BE2C (cell line): ENCODE results near the gene EP400.

Experiments used
- DNase-seq: peaks from one replicate; pipeline ENCODE4 v3.0.0-alpha.2; 2020
- H3K27me3 ChIP-seq: fragments of 250-450 bp; sonication (Bioruptor Pico); 2 replicates; pipeline ENCODE4 v1.5.1; 2020; ENCODE audit warnings: mild to moderate bottlenecking
- H3K36me3 ChIP-seq: fragments of 250-450 bp; sonication (Bioruptor Pico); 2 replicates; pipeline ENCODE4 v1.5.1; 2020; ENCODE audit warnings: mild to moderate bottlenecking
- H3K4me1 ChIP-seq: fragments of 250-450 bp; sonication (Bioruptor Pico); 2 replicates; pipeline ENCODE4 v1.5.1; 2020
- H3K4me3 ChIP-seq: 2 replicates; pipeline ENCODE4 v1.5.1; 2011; ENCODE audit warnings: low read depth, low read length
- H3K9me3 ChIP-seq: fragments of 250-450 bp; sonication (Bioruptor Pico); 2 replicates; pipeline ENCODE4 v1.5.1; 2020
- TF ChIP-seq, protein P1 (sequence below): IDR thresholded peaks from 2 replicates; pipeline ENCODE4 v1.5.1; 2012; ENCODE audit warnings: mild to moderate bottlenecking, low read depth, low read length

EP400 gene

DNA sequence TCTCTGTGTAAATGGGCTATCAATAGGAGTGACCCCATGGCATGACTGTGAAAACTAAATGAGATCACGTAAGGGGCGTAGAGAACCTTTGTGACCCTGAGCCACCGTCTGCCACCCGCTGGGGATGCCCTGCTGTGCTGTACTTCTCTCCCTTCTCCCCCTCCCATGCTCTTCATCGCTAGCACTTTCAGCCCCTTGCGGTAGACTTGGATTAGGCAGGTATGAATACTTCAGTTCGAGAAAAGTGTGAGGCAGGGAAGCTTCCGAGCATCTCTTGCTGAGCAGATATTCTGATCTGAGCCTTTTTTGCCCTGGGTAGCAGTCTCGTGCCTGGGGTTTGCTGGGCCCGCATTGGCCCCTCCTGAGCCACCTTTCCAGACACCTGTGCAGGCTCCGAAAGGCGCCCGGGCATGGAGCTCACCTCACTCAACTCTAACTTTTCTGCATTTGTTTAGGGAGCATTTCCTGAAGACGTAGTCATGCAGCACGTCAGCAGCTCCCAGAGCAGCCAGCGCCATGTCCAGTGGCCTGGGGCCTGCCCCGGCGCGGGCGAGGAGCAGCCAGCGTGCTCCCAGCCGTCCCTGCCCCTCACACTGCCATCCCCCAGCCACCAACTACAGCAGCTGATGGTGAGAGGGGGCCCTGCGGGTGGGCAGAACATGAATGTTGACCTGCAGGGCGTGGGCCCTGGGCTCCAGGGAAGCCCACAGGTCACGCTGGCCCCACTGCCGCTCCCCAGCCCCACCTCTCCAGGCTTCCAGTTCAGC is 154.0 kb downstream of the EP400 start:
- DNase-seq = no peak
- no peaks in the 10 kb centered on the region; the same call in 1 of the 2 replicates for H3K27me3 ChIP-seq
- no peaks in the 10 kb centered on the region for H3K4me1 ChIP-seq
- peaks cover 17% of the 10 kb centered on the region for H3K36me3 ChIP-seq
- H3K9me3 ChIP-seq = no peaks in the 10 kb centered on the region
- TF ChIP-seq, protein P1, sequence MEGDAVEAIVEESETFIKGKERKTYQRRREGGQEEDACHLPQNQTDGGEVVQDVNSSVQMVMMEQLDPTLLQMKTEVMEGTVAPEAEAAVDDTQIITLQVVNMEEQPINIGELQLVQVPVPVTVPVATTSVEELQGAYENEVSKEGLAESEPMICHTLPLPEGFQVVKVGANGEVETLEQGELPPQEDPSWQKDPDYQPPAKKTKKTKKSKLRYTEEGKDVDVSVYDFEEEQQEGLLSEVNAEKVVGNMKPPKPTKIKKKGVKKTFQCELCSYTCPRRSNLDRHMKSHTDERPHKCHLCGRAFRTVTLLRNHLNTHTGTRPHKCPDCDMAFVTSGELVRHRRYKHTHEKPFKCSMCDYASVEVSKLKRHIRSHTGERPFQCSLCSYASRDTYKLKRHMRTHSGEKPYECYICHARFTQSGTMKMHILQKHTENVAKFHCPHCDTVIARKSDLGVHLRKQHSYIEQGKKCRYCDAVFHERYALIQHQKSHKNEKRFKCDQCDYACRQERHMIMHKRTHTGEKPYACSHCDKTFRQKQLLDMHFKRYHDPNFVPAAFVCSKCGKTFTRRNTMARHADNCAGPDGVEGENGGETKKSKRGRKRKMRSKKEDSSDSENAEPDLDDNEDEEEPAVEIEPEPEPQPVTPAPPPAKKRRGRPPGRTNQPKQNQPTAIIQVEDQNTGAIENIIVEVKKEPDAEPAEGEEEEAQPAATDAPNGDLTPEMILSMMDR = no peak
- no peak overlapping the region for H3K4me3 ChIP-seq

DNA sequence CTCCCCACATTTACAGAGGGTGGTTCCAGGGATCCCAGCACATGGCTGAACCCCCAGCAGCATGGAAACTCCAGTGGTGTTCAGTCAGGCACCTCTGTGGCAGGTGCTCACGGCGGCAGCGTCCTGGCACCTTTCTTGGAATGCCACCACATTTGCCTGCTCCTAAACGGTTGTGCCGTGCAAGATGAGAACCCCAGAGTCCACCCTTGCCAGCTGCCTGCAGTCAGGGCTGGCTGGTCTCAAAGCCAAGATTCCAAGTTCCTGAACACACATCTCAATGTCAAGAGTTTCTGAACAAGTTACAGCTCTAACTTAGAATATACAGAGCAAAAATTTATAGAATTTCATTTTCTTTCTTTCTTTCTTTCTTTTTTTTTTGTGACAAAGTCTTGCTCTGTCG is 155.7 kb downstream of the EP400 start:
- DNase-seq = no peak

DNA sequence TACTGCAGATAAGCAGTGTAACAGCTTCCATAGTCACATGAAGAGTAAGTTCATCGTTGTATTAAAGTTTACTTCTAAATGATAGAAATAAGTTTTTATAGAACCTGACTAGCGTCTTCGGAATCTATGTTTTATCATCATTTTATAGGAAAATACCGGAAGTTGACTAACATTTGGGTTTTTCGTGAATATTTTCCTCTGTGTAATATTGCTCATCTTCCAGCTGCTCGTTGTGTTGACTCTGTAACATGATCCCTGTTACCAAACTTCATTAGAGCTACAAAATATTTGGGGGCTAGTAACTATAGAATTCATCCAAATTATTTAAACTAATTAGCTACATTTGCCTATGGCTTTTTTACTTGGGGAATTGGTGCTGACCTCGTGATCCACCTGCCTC is 157.2 kb downstream of the EP400 start:
- Histone ChIP-seq H3K36me3 (peaks cover 23% of the 10 kb centered on the region), H3K4me3 (no peak overlapping the region), H3K9me3 (no peaks in the 10 kb centered on the region), H3K4me1 (no peaks in the 10 kb centered on the region), H3K27me3 (no peaks in the 10 kb centered on the region; the same call in 1 of the 2 replicates)
- TF ChIP-seq, protein P1 = no peak
- no peak for DNase-seq

More for the DNA sequence above, 155.7 kb downstream of the EP400 start:
- Histone ChIP-seq H3K4me1 (no peaks in the 10 kb centered on the region), H3K9me3 (no peaks in the 10 kb centered on the region), H3K36me3 (peaks cover 21% of the 10 kb centered on the region), H3K27me3 (no peaks in the 10 kb centered on the region; the same call in 1 of the 2 replicates), H3K4me3 (no peak overlapping the region)
- TF ChIP-seq, protein P1 = no peak

DNA sequence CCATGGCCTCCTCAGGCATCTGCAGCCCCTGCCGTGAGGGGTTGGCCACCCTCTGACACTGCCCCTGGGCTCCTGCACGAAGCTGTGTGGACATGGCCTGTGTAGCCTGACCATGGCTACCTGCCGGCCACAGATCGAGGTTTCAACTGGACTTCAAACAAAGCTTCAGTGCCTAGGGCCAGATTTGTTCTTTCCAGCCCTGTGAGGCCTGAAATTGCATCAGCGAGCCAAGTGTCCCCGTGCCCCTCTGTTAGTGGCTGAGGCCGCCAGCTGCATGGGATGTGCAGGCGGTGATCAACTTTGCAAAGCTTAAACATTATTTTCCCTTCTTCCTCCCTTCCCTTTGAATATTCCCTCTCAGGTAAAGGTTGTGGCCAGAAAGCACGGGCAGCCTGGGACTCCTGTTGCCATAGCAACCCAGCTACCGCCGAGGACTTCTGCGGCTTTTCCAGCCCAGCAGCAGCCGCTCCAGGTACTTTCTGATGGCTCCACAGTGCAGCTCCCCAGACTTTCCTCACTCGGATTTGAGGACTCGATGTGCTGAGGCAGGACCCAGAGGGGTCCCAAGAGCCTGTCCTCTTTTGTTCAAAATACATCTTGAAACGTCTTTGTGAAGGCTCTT is 158.6 kb downstream of the EP400 start:
- DNase-seq = no peak
- no peaks in the 10 kb centered on the region for H3K9me3 ChIP-seq
- TF ChIP-seq, protein P1 = no peak
- no peaks in the 10 kb centered on the region for H3K4me1 ChIP-seq
- H3K4me3 ChIP-seq = no peak overlapping the region
- no peaks in the 10 kb centered on the region; the same call in 1 of the 2 replicates for H3K27me3 ChIP-seq
- peaks cover 23% of the 10 kb centered on the region for H3K36me3 ChIP-seq

DNA sequence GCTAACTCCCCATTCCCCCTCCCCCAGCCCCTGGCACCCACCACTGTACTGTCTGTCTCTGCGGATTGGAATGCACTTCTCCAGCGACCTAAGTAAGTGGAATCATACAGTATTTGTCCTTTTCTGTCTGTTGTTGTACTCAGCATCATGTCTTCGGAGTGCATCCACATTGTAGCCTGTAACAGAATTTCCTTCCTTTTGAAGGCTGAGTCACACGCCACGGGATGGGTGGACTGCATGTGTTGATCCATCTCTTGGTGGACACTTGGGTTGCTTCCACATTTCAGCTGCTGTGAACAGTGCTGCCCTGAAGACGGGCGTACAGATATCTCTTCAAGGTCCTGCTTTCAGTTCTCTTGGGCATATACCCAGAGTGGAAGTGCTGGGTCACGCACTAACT is 160.0 kb downstream of the EP400 start:
- no peaks in the 10 kb centered on the region for H3K9me3 ChIP-seq
- H3K4me1 ChIP-seq = no peaks in the 10 kb centered on the region
- H3K27me3 ChIP-seq = no peaks in the 10 kb centered on the region; the same call in 1 of the 2 replicates
- peaks cover 31% of the 10 kb centered on the region for H3K36me3 ChIP-seq
- no peak overlapping the region for H3K4me3 ChIP-seq
- DNase-seq = no peak
- TF ChIP-seq, protein P1 = no peak

DNA sequence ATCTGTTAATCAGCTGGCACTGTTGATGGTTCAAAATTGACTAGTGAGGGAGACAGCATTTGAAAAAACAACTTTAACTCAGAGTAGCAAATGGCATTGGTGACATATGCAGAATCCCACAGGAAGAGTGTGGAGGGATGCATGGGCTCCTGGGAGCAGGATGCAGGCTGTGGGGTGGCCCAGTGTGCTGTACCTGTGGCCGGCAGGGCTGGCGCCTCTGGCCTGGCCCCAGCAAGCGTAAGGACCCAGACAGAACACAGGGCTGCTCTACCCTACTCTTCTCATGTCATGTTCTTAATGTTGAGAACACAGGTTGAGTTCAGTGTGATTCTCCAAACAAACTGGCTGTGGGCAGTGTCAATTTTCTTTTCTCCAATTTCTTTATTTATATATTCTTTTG is 160.9 kb downstream of the EP400 start:
- Histone ChIP-seq H3K4me3 (no peak overlapping the region), H3K27me3 (no peaks in the 10 kb centered on the region; the same call in 1 of the 2 replicates), H3K4me1 (no peaks in the 10 kb centered on the region), H3K36me3 (peaks cover 31% of the 10 kb centered on the region), H3K9me3 (no peaks in the 10 kb centered on the region)
- DNase-seq = no peak
- TF ChIP-seq, protein P1 = no peak
